D721Med (cell line): ENCODE measurements around the gene SPPL2B.
A peak's percentile ranks its signal among the peaks of the same experiment; 100 is the strongest.

Experiments
- DNase-seq: peaks from one replicate; pipeline ENCODE4 v3.0.0; 2011; ENCODE audit warnings: low spot score; ENCODE audit not compliant: insufficient read length
- FAIRE-seq: peaks from 2 replicates; lab custom pipeline; 2011; peaks lifted over from hg19 to GRCh38; lab: Jason Lieb, UNC
- TF ChIP-seq, protein P1 (sequence below): IDR thresholded peaks from 2 replicates; pipeline ENCODE4 v1.5.1; 2012; ENCODE audit warnings: mild to moderate bottlenecking, control low read depth; ENCODE audit not compliant: insufficient read depth; ENCODE audit errors: missing control alignments

The SPPL2B gene

DNA sequence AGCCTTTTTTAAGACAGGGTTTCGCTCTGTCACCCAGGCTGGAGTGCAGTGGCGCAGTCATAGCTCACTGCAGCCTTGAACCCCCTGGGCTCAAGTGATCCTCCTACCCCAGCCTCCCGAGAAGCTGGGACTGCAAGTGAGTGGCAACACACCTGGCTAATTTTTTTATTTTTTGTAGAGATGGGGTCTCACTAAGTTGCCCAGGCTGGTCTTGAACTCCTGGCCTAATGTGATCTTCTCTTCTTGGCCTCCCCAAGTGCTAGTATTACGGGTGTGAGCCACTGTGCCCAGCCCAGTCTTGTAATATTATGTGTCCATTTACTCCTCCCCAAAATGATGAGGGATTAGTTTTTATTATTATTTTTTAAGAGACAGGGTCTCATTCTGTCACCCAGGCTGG, 17.4 kb upstream of the SPPL2B start:
- DNase-seq (no peak), FAIRE-seq (no peak)
- TF ChIP-seq, protein P1, sequence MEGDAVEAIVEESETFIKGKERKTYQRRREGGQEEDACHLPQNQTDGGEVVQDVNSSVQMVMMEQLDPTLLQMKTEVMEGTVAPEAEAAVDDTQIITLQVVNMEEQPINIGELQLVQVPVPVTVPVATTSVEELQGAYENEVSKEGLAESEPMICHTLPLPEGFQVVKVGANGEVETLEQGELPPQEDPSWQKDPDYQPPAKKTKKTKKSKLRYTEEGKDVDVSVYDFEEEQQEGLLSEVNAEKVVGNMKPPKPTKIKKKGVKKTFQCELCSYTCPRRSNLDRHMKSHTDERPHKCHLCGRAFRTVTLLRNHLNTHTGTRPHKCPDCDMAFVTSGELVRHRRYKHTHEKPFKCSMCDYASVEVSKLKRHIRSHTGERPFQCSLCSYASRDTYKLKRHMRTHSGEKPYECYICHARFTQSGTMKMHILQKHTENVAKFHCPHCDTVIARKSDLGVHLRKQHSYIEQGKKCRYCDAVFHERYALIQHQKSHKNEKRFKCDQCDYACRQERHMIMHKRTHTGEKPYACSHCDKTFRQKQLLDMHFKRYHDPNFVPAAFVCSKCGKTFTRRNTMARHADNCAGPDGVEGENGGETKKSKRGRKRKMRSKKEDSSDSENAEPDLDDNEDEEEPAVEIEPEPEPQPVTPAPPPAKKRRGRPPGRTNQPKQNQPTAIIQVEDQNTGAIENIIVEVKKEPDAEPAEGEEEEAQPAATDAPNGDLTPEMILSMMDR, result no peak

DNA sequence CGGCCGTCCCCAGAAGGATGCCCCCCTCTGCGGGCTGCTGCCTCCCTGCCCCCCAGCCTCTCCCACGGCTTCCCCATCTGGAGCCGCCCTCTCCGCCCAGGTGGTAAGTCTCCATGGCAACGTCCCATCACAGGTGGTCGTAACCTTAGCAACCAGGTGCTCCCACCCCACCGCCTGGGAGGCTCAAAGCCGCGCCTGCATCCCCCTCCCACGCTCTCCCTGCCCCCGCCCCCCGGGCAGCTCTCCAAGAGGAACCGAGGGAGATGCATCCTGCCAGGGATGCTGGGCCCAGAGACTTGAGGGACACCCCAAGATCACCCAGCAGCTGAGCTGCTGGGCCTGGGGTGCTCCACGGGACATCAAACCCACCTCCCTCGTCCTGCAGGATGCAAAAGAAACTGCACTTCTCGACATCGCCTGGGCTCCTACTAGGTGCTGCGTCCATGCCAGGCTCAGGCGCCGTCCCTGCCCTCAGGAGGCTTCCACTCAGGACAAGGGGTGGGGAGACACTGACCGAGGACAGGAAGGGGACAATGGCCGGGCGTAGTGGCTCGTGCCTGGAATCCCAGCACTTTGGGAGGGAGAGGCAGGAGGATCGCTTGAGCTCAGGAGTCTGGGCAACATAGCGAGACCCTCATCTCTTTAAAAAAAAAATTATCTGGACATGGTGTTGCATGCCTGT, 15.5 kb upstream of the SPPL2B start:
- no peak for FAIRE-seq
- TF ChIP-seq, protein P1, result no peak
- no peak for DNase-seq

DNA sequence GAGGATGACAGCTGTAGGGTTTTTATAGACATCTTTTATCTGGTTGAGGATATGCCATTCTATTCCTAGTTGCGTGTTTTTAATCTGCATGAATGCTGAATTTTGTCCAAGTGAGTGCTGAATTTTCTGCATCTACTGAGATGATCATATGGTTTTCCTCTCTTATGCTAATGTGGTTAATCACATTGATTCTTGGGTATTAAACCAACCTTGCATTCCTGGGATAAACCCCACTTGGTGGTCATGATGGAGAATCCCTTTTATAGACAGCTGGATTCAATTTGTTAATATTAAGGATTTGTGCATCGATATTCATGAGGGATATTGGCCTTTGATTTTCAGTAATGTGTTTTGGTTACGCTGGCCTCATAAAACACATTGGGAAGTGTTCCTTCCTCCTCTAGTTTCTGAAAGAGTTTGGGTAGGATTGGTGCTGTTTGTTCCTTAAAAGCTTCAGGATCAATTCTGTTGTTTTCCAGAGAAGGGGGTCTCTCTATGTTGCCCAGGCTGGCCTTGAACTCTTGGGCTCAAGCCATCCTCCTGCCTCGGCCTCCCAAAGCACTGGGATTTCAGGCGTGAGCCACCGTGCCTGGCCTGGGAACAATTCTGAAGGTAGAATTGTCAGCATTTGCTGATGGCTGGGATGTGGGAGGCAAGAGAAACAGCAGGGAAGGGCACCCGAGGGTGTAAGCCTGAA, 13.2 kb upstream of the SPPL2B start:
- DNase-seq, result no peak
- no peak for FAIRE-seq
- TF ChIP-seq, protein P1, result no peak

DNA sequence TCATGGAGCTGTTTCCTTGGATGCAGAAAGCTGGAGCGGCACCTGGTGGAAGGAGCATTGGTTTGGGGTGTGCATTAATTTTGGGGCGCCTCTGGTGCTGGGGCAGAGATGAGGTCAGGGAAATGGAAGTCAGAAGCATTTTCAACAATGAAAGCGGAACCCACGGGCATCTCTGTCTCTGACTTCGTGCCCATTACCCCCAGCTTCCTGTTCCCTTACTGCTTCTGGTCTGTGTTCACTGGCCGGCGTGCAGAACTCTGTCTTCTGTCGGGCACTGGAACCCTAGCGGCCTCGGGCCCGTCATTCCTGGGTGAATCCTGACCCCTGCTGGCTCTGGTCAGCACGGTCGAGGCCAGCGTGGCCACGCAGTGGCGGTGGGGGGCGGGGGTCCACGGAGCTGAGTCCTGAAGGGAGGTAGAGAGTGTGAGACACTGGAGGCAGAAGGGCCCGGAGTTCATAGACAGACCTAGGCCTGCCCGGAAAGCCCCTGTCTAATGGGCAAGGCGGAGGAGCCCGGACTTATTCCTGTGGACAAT, 12.6 kb upstream of the SPPL2B start:
- DNase-seq, result peak; percentile 76
- TF ChIP-seq, protein P1, result peak; percentile 51

DNA sequence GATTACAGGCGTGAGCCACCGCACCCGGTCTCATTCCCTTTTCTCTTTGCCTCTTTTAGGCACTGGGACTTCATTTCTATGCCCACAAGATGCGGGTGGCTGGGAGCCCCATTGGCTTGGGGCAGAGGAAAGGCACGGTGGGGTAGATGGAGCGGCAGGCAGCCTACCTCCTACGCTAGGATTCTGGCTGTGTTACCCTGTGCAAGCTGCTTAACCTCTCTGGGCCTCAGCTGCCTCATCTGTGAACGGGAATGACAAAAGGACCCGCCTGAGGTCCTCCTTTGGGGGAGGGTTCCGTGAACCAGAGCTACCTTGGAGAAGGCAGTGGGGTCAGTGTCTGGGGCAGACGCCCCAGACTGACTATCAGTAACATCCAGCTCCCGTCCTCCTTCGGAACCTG, 11.2 kb upstream of the SPPL2B start:
- FAIRE-seq (no peak), DNase-seq (no peak)
- TF ChIP-seq, protein P1, result no peak

More for the DNA sequence above, 12.6 kb upstream of the SPPL2B start:
- no peak for FAIRE-seq

DNA sequence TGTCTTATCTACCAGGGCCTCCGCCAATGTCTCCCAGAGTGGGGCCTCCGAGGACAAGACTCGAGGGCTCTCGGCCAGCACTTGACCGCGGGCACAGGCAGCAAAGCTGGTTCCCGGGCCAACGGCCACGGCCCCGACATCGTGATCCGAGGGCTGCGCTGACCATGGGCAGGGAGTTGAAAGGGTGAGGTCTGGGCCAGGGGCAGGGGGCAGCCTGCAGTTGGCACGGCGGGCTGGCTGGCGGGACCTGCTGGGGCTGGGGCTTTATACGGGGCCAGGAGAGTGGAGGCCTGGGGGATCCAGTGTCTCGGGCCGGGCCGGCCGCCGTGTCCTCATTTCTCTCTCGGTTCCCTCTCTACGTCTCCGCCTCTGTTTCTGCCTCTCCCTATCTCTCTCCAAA, 10.7 kb upstream of the SPPL2B start:
- DNase-seq (no peak), FAIRE-seq (no peak)
- TF ChIP-seq, protein P1, result no peak

DNA sequence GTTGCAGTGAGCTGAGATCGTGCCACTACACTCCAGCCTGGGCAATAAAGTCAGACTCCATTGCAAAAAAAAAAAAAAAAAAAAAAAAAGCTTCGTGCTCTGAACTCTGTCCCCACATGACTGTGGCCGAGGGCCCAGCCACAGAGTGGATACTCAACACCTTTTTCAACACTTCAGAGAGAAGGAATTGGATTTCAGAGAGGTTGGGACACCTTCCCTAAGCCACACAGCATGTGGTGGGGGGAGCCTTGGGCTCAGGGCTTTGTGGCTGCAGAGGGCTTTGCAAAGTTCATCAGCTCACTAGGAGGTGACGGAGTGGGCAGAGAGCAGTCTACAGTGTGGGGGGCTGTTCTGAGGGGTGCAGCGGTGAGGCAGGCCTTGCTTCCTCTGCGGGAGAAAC, 9.6 kb upstream of the SPPL2B start:
- TF ChIP-seq, protein P1, result no peak
- FAIRE-seq (no peak), DNase-seq (no peak)
